Neural cell (in vitro differentiated cells): ENCODE results near the gene BTBD3.

Experiments
- EP300 ChIP-seq: fragments of 450-650 bp; conservative IDR thresholded peaks from 2 replicates; pipeline ENCODE4 v1.6.1; 2014; ENCODE audit warnings: antibody characterized with exemption, mild to moderate bottlenecking, moderate library complexity; ENCODE audit not compliant: poor library complexity, severe bottlenecking
- POLR2AphosphoS5 ChIP-seq: IDR thresholded peaks from 2 replicates; pipeline ENCODE4 v1.6.1; 2012
- TF ChIP-seq, protein P1 (sequence below): fragments of 450-650 bp; IDR thresholded peaks from 2 replicates; pipeline ENCODE4 v1.5.1; 2014; ENCODE audit warnings: antibody characterized with exemption, mild to moderate bottlenecking, moderate library complexity; ENCODE audit not compliant: poor library complexity, severe bottlenecking
- TF ChIP-seq, protein P2 (sequence below): IDR thresholded peaks from 2 replicates; pipeline ENCODE4 v1.6.1; 2012; ENCODE audit warnings: borderline replicate concordance

DNA sequence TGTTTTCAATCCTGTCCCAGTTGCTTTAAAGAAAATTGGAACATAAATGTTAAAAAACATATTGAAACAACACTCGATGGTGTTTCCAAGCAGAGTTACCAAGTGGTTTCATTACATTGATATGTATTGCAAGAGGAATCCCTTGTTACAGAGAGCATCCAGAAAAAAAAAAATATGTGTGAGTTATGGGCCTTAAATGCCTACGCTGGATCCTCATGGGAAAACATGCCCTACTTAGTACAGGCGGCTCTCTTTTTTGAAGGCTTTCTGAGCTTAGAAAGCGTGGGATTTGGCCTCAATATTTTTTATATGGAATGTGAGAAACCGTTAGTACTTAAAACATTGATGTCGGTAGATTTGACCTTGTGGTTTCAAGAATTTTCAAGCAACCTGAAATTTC lies 26.1 kb downstream of the BTBD3 start:
- TF ChIP-seq, protein P1, sequence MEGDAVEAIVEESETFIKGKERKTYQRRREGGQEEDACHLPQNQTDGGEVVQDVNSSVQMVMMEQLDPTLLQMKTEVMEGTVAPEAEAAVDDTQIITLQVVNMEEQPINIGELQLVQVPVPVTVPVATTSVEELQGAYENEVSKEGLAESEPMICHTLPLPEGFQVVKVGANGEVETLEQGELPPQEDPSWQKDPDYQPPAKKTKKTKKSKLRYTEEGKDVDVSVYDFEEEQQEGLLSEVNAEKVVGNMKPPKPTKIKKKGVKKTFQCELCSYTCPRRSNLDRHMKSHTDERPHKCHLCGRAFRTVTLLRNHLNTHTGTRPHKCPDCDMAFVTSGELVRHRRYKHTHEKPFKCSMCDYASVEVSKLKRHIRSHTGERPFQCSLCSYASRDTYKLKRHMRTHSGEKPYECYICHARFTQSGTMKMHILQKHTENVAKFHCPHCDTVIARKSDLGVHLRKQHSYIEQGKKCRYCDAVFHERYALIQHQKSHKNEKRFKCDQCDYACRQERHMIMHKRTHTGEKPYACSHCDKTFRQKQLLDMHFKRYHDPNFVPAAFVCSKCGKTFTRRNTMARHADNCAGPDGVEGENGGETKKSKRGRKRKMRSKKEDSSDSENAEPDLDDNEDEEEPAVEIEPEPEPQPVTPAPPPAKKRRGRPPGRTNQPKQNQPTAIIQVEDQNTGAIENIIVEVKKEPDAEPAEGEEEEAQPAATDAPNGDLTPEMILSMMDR: no peak
- TF ChIP-seq EP300 (no peak), POLR2AphosphoS5 (no peak)
- TF ChIP-seq, protein P2, sequence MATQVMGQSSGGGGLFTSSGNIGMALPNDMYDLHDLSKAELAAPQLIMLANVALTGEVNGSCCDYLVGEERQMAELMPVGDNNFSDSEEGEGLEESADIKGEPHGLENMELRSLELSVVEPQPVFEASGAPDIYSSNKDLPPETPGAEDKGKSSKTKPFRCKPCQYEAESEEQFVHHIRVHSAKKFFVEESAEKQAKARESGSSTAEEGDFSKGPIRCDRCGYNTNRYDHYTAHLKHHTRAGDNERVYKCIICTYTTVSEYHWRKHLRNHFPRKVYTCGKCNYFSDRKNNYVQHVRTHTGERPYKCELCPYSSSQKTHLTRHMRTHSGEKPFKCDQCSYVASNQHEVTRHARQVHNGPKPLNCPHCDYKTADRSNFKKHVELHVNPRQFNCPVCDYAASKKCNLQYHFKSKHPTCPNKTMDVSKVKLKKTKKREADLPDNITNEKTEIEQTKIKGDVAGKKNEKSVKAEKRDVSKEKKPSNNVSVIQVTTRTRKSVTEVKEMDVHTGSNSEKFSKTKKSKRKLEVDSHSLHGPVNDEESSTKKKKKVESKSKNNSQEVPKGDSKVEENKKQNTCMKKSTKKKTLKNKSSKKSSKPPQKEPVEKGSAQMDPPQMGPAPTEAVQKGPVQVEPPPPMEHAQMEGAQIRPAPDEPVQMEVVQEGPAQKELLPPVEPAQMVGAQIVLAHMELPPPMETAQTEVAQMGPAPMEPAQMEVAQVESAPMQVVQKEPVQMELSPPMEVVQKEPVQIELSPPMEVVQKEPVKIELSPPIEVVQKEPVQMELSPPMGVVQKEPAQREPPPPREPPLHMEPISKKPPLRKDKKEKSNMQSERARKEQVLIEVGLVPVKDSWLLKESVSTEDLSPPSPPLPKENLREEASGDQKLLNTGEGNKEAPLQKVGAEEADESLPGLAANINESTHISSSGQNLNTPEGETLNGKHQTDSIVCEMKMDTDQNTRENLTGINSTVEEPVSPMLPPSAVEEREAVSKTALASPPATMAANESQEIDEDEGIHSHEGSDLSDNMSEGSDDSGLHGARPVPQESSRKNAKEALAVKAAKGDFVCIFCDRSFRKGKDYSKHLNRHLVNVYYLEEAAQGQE: no peak
